ENCODE measurements around the gene HSPA1L. TPM values are rescaled to one million over a fixed set of nuclear protein-coding genes. Genes with fewer than 3 reads are reported as not detected.

The HSPA1L gene
- polyA plus RNA-seq, 1 donor (not counting 4 experiments of a cell fraction or from before 2014, with no cell fraction given) = 0.60 TPM

DNA sequence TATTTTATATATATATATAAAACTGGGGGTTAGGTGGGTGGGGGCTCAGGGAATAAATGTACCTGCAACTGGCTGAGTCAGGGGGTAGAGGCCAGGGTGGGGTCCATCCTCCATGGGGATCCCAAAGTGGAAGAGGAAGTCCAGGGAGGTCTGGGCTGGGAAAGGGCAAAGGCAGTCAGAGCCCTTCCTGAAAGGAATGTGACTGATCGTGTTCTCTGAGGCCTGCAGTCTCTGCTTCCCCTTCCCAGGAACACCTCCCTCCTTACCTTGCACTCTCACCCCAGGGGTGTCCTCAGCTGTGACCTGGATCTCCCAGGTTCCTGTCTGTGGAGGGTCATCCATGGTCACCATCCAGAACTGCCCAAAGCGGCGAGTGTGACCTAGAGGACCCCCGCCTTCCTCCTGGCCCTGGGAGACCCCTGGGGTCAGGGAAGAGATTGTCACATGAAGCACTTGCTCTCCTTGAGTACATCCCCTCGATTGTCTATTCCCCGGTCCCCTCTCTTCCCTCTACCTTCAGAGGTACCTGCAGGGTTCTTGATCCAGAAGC lies 47.9 kb downstream of the HSPA1L start:
- no peaks in the 10 kb centered on the region for H3K27me3 ChIP-seq (ENCODE audit: control insufficient read depth, extremely low read depth, insufficient read depth, low read length)
- H3K4me1 ChIP-seq (ENCODE audit: control insufficient read depth, extremely low read depth, insufficient read depth, low read length) = peaks cover 8% of the 10 kb centered on the region
- no peaks in the 10 kb centered on the region for H3K36me3 ChIP-seq (ENCODE audit: control insufficient read depth in 2 of 2, extremely low read depth in 1 of 2, insufficient read depth in 2 of 2, low read length in 2 of 2)
- dilution Hi-C loops (cut with MboI; ENCODE audit: extremely low pct_ligation_motif_present, low sequenced_read_pairs) = no loop called here
- no peak overlapping the region for H2AFZ ChIP-seq (ENCODE audit: control insufficient read depth, low read length)
- H3K4me2 ChIP-seq (ENCODE audit: control insufficient read depth, extremely low read depth, insufficient read depth, low read depth, low read length) = no peak overlapping the region
- H3K27ac ChIP-seq (ENCODE audit: control insufficient read depth, insufficient read depth, low read length) = no peak overlapping the region
- no peak for DNase-seq (ENCODE audit: low read depth, low spot score)
- no peaks in the 10 kb centered on the region for H3K79me2 ChIP-seq (ENCODE audit: control insufficient read depth, insufficient read depth, low read length)
- no peaks in the 10 kb centered on the region for H3K9me3 ChIP-seq (ENCODE audit: control insufficient read depth, low read depth, low read length)
- no peak for TF ChIP-seq EZH2 (IDR thresholded peaks at IDR 0.05; ENCODE audit: low read length)
- TF ChIP-seq, protein P1, sequence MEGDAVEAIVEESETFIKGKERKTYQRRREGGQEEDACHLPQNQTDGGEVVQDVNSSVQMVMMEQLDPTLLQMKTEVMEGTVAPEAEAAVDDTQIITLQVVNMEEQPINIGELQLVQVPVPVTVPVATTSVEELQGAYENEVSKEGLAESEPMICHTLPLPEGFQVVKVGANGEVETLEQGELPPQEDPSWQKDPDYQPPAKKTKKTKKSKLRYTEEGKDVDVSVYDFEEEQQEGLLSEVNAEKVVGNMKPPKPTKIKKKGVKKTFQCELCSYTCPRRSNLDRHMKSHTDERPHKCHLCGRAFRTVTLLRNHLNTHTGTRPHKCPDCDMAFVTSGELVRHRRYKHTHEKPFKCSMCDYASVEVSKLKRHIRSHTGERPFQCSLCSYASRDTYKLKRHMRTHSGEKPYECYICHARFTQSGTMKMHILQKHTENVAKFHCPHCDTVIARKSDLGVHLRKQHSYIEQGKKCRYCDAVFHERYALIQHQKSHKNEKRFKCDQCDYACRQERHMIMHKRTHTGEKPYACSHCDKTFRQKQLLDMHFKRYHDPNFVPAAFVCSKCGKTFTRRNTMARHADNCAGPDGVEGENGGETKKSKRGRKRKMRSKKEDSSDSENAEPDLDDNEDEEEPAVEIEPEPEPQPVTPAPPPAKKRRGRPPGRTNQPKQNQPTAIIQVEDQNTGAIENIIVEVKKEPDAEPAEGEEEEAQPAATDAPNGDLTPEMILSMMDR (optimal IDR thresholded peaks at IDR 0.05 in 1 of 3, IDR thresholded peaks at IDR 0.05 in 1 of 3, conservative IDR thresholded peaks at IDR 0.05 in 1 of 3; ENCODE audit: extremely low read depth in 1 of 3, insufficient read depth in 2 of 3, low read length in 3 of 3) = no peak
- FAIRE-seq = no peak
- H3K9me1 ChIP-seq (ENCODE audit: control insufficient read depth, extremely low read depth, insufficient read depth, low read length) = peaks cover 2% of the 10 kb centered on the region
- no peaks in the 10 kb centered on the region for H4K20me1 ChIP-seq (ENCODE audit: control insufficient read depth, extremely low read depth, insufficient read depth, low read length)
- H3K9ac ChIP-seq (ENCODE audit: control insufficient read depth, extremely low read depth, insufficient read depth, low read length) = no peak overlapping the region
- no peak overlapping the region for H3K4me3 ChIP-seq (ENCODE audit: control insufficient read depth in 2 of 3, extremely low read depth in 1 of 3, insufficient read depth in 2 of 3, low read depth in 1 of 3, low read length in 3 of 3)

DNA sequence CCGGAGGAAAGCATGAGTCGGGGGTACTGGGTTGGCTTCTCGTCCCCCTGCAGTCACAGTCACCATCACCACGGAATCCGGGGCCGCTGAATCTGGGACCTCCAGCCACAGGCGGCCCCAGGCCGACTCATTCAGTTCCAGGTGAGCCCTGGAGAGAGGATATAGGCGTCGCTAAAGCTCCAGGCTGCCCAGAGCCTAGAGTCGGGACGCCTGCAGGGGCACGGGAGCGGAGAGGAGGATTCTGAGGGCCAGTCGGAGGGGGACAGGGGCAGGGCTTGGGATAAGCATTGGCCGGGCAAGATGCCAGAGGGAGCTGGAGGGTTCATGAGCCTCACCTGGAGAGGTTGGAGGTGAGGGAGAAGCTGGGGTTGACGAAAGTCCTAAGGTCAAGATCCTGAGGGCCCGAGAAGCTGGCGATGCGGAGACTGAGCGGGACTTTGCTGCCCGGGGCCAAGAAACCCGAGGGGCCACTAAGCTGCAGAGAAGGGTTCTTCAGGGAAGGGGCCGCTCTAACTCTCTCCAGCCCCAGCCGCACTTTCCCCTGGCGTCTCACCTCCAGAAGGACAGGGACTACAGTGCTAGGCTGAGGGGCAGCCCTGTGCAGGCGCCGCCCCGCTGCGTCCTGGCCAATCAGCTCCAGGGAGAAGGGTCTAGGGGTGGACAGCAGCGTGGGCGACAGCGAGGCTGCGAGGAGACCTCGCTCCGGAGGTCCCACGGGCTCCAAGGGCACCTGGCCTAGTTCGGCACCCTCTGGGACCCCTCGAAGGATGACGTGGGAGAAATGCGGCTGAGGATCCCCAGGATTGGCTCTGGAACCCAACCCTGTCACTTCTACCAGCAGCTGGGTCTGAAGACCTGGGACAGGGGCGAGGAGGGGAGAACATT lies 48.9 kb downstream of the HSPA1L start:
- peaks cover 3 to 5% of the 10 kb centered on the region in 2 experiments for H3K36me3 ChIP-seq (ENCODE audit: control insufficient read depth in 2 of 2, extremely low read depth in 1 of 2, insufficient read depth in 2 of 2, low read length in 2 of 2)
- H3K4me2 ChIP-seq (ENCODE audit: control insufficient read depth, extremely low read depth, insufficient read depth, low read depth, low read length) = no peak overlapping the region

More for the DNA sequence above, 48.9 kb downstream of the HSPA1L start:
- no peak overlapping the region for H3K27ac ChIP-seq (ENCODE audit: control insufficient read depth, insufficient read depth, low read length)
- H3K4me1 ChIP-seq (ENCODE audit: control insufficient read depth, extremely low read depth, insufficient read depth, low read length) = peaks cover 7% of the 10 kb centered on the region
- TF ChIP-seq, protein P1 (optimal IDR thresholded peaks at IDR 0.05 in 1 of 3, IDR thresholded peaks at IDR 0.05 in 1 of 3, conservative IDR thresholded peaks at IDR 0.05 in 1 of 3; ENCODE audit: extremely low read depth in 1 of 3, insufficient read depth in 2 of 3, low read length in 3 of 3) = no peak
- TF ChIP-seq EZH2 (IDR thresholded peaks at IDR 0.05; ENCODE audit: low read length) = no peak
- no peaks in the 10 kb centered on the region for H3K79me2 ChIP-seq (ENCODE audit: control insufficient read depth, insufficient read depth, low read length)
- H2AFZ ChIP-seq (ENCODE audit: control insufficient read depth, low read length) = no peak overlapping the region
- H3K9me3 ChIP-seq (ENCODE audit: control insufficient read depth, low read depth, low read length) = no peaks in the 10 kb centered on the region
- no peaks in the 10 kb centered on the region for H4K20me1 ChIP-seq (ENCODE audit: control insufficient read depth, extremely low read depth, insufficient read depth, low read length)
- no peak for FAIRE-seq
- no peak for DNase-seq (ENCODE audit: low read depth, low spot score)
- H3K9ac ChIP-seq (ENCODE audit: control insufficient read depth, extremely low read depth, insufficient read depth, low read length) = no peak overlapping the region
- H3K27me3 ChIP-seq (ENCODE audit: control insufficient read depth, extremely low read depth, insufficient read depth, low read length) = no peaks in the 10 kb centered on the region
- dilution Hi-C loops (cut with MboI; ENCODE audit: extremely low pct_ligation_motif_present, low sequenced_read_pairs) = no loop called here
- H3K9me1 ChIP-seq (ENCODE audit: control insufficient read depth, extremely low read depth, insufficient read depth, low read length) = peaks cover 2% of the 10 kb centered on the region
- H3K4me3 ChIP-seq (ENCODE audit: control insufficient read depth in 2 of 3, extremely low read depth in 1 of 3, insufficient read depth in 2 of 3, low read depth in 1 of 3, low read length in 3 of 3) = no peak overlapping the region
